MG63 (cell line): Measurements from ENCODE around the gene HSPA1B. TPM values are rescaled to one million over a fixed set of nuclear protein-coding genes. Genes with fewer than 3 reads are reported as not detected.
"Not testable (repeated sequence)": the region's sequence is repeated elsewhere in the genome, so short reads cannot be mapped to it uniquely, and the experiment has no call there.

Source experiments
- DNase-seq: peaks from one replicate; pipeline ENCODE4 v3.0.0-alpha.2; 2020
- H3K27me3 ChIP-seq: fragments of 250-450 bp; sonication (Bioruptor Pico); 2 replicates; pipeline ENCODE4 v1.5.1; 2020; ENCODE audit warnings: mild to moderate bottlenecking, moderate library complexity
- H3K36me3 ChIP-seq: fragments of 250-450 bp; sonication (Bioruptor Pico); 2 replicates; pipeline ENCODE4 v1.5.1; 2020; ENCODE audit warnings: mild to moderate bottlenecking, moderate library complexity
- H3K4me3 ChIP-seq: fragments of 250-450 bp; sonication (Bioruptor Pico); 2 replicates; pipeline ENCODE4 v1.5.1; 2020; ENCODE audit warnings: mild to moderate bottlenecking, moderate library complexity
- H3K9me3 ChIP-seq: fragments of 250-450 bp; sonication (Bioruptor Pico); 2 replicates; pipeline ENCODE4 v1.5.1; 2020; ENCODE audit warnings: mild to moderate bottlenecking, moderate library complexity
- total RNA-seq: library from RNA; depleted of rRNA; stranded (reverse); fragments of >200 nt; shearing (Covaris generic); gene quantifications from 2 replicates; pipeline ENCODE4 v1.2.3, GENCODE V29; 2014; ENCODE audit warnings: low replicate concordance; rRNA removed

HSPA1B gene
- total RNA-seq: 48.7 and 72.1 TPM in 2 replicates

DNA sequence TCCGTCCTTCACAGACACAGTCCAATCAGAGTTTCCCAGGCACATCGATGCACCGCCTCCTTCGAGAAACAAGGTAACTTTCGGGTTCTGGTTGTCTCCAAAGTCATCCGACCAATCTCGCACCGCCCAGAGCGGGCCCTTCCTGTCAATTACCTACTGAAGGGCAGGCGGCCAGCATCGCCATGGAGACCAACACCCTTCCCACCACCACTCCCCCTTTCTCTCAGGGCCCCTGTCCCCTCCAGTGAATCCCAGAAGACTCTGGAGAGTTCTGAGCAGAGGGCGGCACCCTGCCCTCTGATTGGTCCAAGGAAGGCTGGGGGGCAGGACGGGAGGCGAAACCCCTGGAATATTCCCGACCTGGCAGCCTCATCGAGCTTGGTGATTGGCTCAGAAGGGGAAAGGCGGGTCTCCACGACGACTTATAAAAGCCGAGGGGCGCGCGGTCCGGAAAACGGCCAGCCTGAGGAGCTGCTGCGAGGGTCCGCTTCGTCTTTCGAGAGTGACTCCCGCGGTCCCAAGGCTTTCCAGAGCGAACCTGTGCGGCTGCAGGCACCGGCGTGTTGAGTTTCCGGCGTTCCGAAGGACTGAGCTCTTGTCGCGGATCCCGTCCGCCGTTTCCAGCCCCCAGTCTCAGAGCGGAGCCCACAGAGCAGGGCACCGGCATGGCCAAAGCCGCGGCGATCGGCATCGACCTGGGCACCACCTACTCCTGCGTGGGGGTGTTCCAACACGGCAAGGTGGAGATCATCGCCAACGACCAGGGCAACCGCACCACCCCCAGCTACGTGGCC, at the start of gene HSPA1B:
Gene HSPA1B (plus strand): TSS at position 453 of the 794 bp plus-strand sequence. CDS start 213 bp downstream, at position 666.
- Histone ChIP-seq H3K4me3 (peak within 1 kb of the TSS; percentile 65), H3K36me3 (no peaks in the 10 kb centered on the region), H3K27me3 (no peaks in the 10 kb centered on the region), H3K9me3 (no peaks in the 10 kb centered on the region)
- DNase-seq: peak; percentile 98

GRCh38 chr6:31778193-31778592, 49.3 kb upstream of the HSPA1B start:
- H3K36me3 ChIP-seq: peaks cover 3% of the 10 kb centered on the region; the same call in 1 of the 2 replicates
- no peak for DNase-seq
- H3K27me3 ChIP-seq: no peaks in the 10 kb centered on the region
- no peak overlapping the region for H3K4me3 ChIP-seq
- no peaks in the 10 kb centered on the region for H3K9me3 ChIP-seq

DNA sequence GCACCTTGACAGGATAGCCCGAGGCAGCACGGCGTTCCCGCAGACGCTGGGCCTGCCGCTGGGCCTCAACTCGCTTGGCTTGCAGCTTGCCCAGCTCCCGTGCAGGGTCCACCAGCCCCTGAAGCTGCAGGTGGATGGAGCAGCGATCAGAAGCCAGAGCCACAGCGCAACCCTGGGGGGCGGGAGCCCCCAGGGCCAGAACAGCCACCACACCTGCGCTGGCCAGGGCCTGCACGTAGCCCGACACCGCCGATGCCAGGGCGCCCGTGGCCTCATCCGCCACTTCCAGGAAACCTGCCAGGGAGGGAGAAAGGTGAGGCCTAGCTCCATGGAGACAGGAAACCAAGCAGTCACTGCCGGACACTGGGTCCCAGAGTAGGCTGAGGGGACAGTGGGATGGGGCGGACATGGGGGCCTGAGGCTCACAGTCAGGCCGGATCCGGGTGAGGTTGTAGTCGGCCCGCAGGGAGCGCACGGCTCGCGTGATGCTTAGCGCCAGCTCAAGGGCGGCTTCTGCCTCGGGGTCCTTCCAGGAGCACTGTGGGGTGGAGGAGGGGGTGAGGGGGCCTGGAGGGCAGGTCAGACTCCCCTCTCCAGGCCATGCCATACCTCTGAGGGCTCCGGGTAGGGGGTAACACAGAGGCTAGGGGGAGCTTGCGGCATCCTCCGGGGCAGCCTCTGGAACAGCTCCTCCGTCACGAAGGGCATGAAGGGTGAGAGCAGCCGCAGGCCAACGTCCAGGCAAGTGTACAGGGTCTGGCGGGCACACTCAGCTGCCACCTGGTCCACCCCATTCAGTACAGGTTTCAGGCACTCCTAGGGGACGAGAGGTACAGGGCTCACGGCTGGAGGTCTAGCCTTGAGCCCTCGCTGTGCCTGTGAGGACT, 48.3 kb upstream of the HSPA1B start:
- H3K4me3 ChIP-seq: no peak overlapping the region
- H3K9me3 ChIP-seq: no peaks in the 10 kb centered on the region
- no peaks in the 10 kb centered on the region for H3K27me3 ChIP-seq
- H3K36me3 ChIP-seq: peaks cover 3% of the 10 kb centered on the region
- DNase-seq: no peak

DNA sequence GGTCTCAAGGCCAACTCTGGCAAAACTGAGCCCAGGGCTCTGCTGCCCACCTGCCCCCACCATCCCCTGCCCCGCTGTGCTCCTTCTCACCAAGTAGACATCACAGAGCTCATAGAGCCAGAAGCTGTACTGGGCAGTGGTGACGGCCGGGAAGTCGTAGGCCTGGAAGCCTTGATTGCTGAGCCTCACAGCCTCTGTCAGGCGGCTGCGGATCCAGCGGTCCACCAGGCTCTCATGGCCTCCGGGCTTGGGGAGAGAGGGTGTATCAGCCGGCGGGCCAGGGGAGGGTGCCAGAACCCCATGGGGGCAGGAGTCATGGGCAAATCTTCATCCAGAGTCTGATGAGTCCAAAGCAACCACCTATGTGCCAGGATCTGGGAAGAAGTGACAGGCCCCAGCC, 47.6 kb upstream of the HSPA1B start:
- Histone ChIP-seq H3K36me3 (peaks cover 3% of the 10 kb centered on the region), H3K9me3 (no peaks in the 10 kb centered on the region), H3K27me3 (no peaks in the 10 kb centered on the region), H3K4me3 (no peak overlapping the region)
- no peak for DNase-seq

- no peak overlapping the region for H3K4me3 ChIP-seq
- peaks cover 10% of the 10 kb centered on the region for H3K36me3 ChIP-seq
- no peak for DNase-seq
- no peaks in the 10 kb centered on the region for H3K9me3 ChIP-seq
- H3K27me3 ChIP-seq: no peaks in the 10 kb centered on the region
Measured at GRCh38 chr6:31780507-31781243, 46.9 kb upstream of the HSPA1B start.

GRCh38 chr6:31781244-31782125, 46.1 kb upstream of the HSPA1B start:
- H3K36me3 ChIP-seq: peaks cover 13% of the 10 kb centered on the region
- no peak overlapping the region for H3K4me3 ChIP-seq
- no peaks in the 10 kb centered on the region for H3K27me3 ChIP-seq
- no peaks in the 10 kb centered on the region for H3K9me3 ChIP-seq
- DNase-seq: no peak

DNA sequence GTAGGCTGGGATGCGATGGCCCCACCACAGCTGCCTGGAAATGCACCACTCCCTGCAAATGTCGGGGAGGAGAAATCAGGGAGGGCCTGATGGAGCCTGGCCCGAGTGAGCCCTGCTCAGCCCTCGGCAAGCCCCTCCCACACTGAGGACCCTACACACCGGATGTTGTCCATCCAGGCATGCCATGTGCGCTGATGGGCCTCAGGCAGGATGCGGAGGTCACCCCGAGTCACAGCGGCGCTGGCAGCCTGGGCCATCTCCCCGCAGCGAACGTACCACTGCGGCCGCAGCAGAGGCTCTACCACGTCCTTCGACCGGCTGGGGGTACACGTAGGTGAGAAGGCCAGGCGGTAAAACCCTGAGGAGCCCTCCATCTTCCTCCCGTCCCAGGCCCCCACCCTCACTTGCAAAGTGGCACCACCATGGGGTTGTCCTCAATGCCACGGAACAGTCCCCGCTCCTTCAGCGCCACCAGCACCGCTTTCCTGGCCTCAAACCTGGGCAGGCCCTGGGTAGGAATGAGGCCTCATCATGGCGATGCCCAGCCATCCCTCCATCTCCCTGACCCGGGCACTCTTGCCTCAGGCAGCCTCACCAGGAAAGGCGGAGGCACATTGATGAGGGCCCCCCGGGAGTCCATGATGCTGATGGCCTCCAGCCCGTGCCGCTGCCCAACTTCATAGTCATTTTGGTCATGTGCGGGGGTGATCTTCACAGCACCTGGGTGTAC, 45.2 kb upstream of the HSPA1B start:
- Histone ChIP-seq H3K4me3 (no peak overlapping the region), H3K36me3 (peaks cover 13% of the 10 kb centered on the region), H3K27me3 (no peaks in the 10 kb centered on the region), H3K9me3 (no peaks in the 10 kb centered on the region)
- DNase-seq: no peak

DNA sequence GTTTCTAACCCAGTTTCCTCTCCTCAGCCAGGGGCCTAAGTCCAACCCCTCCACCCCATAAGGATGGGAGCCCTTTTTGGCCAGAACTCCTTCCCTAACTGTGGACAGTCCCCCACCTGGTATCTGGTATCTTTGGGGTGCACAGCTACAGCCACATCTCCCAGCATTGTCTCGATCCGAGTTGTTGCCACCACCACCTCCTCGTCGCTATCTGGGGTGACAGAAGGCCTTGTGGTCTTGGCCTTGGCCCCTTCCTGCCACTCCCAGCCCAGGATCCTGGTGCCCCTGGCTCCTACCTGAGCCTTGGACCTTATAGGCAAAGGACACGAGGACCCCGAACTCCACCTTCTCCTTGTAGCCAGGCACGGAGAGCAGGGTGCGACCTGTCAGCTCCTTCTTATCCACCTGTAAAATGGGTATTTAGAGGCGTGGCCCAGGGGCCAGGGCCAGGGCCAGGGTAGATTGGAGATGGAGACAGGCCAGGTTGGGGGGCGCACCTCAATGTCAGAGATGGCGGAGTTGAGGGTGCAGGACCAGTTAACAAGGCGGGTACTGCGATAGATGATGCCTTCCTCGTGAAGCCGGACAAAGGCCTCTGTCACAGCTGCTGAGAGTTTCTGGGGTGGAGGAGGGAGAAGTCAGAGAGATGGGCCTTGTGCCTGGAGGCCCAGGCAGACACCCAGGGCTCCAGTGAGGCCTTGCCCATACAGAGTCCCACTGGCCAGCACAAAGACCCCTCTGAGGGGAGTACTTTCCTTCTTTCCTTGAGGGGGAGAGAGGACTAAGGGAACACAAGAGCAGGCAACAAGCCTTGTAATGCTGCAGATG, 43.2 kb upstream of the HSPA1B start:
- no peak for DNase-seq
- Histone ChIP-seq H3K4me3 (no peak overlapping the region), H3K27me3 (no peaks in the 10 kb centered on the region), H3K36me3 (peaks cover 13% of the 10 kb centered on the region), H3K9me3 (no peaks in the 10 kb centered on the region)

DNA sequence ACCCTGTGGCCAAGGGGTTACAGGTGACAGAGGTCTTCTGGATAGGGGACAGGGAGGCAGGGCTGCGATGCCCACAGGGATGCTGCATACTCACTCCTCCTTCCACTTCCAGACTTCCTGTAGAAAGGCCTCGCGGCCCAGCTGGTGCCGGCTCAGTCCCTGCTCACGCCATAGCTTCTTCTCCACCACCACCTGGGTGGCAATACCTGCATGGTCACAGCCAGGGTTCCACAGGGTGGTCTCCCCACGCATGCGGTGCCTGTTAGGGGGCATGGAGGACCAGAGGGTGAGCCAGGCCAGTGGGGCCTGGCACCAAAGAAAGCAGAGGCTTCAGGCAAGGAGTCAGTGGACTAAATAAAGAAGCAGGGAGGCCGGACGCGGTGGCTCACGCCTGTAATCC, 42.1 kb upstream of the HSPA1B start:
- Histone ChIP-seq H3K27me3 (no peaks in the 10 kb centered on the region), H3K36me3 (peaks cover 10% of the 10 kb centered on the region)
- DNase-seq: no peak

DNA sequence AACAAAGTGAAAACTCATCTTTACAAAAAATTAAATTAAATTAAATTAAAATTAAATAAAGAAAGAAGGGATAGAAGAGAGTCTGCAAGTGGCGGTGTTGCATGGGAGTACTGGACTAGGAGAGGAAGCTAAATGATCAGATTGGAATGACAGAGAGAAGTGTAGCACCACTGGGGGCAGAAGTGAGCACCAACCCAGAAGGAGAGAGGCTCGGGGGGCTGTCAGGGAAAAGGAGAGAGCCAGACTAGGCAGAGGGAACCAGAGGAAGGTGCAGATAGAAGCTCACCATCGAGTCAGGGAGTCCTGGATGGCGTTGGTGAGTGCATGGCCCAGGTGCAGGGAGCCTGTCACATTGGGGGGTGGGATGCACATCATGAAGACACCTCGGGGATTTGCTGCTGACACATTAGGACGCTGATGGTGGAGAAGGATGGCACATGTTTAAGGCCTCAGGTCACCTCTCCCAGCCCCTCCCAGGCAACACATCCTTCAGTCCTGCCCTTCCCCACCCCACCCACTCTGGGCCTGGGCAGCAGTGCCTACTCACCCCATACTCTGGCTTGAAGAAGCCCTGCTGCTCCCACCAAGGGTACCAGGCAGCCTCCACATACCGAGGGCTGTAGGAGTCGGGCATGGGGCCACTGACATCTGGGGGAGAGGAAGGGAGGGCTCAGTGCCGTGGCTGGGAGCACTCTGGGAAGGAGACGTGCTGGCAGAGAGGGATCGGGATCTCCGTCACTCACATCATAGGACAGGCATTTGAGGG, 36.0 kb upstream of the HSPA1B start:
- peaks cover 8% of the 10 kb centered on the region for H3K36me3 ChIP-seq
- H3K4me3 ChIP-seq: no peak overlapping the region
- DNase-seq: peak; percentile 30
- no peaks in the 10 kb centered on the region for H3K27me3 ChIP-seq
- H3K9me3 ChIP-seq: no peaks in the 10 kb centered on the region

More for the DNA sequence above, 42.1 kb upstream of the HSPA1B start:
- Histone ChIP-seq H3K9me3 (no peaks in the 10 kb centered on the region), H3K4me3 (no peak overlapping the region)

GRCh38 chr6:31792090-31792374, 35.5 kb upstream of the HSPA1B start:
- no peaks in the 10 kb centered on the region for H3K27me3 ChIP-seq
- H3K9me3 ChIP-seq: no peaks in the 10 kb centered on the region
- DNase-seq: no peak
- H3K4me3 ChIP-seq: no peak overlapping the region
- H3K36me3 ChIP-seq: peaks cover 8% of the 10 kb centered on the region

DNA sequence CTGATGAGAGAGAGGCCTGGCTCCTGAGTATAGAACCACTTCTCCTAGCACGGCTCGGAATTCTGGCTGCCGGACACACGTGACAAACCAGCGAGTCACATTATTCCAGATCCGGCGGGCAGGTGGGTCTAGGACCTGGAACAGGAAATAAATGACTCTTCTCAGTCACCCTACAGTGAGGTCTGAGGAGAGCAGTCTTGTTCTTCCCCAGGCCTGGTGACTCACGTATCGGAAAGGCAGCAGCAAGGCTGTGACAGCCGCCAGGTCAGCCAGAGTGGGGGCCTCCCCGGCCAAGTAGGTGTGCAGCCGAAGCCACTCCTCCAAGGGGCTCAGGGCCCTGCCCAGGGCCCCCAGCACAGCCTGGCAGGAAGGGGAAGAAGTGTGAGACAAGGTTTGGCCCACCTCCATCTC, 34.8 kb upstream of the HSPA1B start:
- Histone ChIP-seq H3K4me3 (no peak overlapping the region), H3K27me3 (no peaks in the 10 kb centered on the region), H3K9me3 (no peaks in the 10 kb centered on the region), H3K36me3 (peaks cover 8% of the 10 kb centered on the region)
- DNase-seq: no peak

DNA sequence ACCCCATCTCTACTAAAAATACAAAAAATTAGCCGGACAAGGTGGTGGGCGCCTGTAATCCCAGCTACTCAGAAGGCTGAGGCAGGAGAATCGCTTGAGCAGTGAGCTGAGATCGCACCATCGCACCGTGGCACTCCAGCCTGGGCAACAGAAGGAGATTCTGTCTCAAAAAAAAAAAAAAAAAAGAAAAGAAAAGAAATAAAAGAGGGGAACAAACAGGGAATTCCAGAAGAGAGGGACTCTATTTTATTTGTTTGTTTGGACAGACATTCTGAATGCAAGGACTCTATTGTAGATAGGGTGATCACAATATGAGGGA, 33.7 kb upstream of the HSPA1B start:
- not testable (repeated sequence) for H3K9me3 ChIP-seq, H3K36me3 ChIP-seq, DNase-seq, H3K27me3 ChIP-seq
- H3K4me3 ChIP-seq: peak overlapping the region; percentile 85

DNA sequence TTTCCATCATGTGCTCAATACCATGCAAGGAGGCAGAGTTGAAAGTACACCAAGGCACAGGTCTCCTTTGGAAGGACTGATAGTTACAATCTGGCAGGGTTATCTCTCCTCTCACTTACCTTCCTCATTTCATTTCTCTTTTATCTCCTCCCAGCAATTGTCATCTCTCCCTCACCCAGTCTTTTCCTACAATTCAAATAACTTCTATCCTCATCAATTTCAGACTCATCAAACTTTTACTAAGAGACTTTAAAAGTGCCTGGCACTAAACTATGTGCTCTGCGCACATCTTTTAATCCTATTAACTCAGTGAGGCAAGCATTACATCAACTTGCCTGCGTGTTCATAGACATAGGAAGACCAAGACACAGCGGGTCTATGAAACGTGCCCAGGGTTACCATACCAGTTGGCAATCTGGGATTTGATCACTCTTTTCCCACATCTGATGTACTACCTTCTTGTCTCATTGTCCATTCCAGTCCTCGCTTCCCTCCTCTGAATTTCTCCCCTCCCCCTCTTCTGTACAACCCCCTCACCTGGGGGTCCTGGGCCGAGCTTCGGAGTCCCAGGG, 33.2 kb upstream of the HSPA1B start:
- H3K4me3 ChIP-seq: peak overlapping the region; percentile 85
- H3K36me3 ChIP-seq: peaks cover 8% of the 10 kb centered on the region
- no peak for DNase-seq

More for the DNA sequence above, 33.2 kb upstream of the HSPA1B start:
- Histone ChIP-seq H3K27me3 (no peaks in the 10 kb centered on the region), H3K9me3 (no peaks in the 10 kb centered on the region)
